Measurements from ENCODE around the gene MAOB.

The MAOB gene

DNA sequence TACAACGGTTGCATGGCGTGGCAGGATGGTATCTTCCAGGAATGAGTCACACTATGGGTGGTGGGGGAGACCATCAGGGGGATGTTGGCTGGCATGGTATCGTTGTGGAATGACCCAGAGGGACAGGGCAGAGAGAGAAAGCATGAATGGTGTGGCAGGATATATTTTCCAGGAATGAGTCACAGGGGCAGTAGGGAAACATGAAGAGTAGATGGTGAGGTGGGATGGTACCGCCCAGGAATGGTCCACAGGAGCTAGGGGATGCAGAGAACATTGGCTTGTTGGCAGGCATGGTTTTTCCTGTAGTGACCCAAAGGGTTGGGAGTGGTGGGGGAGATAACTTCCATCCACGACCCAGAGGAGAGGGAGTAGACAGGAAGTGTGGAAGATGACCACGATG, 163.7 kb downstream of the MAOB start:
- in situ Hi-C loops (cut with HindIII; ENCODE audit: low sequenced_read_pairs): no loop called here

DNA sequence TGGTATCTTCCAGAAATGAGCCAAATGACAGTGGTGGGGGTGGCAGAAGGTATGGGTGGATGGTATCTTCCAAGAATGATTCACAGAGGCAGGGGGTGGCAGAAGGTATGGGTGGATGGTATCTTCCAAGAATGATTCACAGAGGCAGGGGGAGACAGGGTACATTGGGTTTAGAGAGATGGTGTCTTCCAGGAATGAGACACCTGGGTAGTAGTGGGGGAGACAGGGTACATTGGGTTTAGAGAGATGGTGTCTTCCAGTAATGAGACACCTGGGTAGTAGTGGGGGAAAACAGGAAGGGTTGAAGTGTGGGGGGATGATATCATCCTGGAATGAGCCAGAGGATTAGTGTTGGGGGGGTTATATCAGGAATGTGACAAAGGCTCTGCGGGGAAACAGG, 164.2 kb downstream of the MAOB start:
- in situ Hi-C loops (cut with HindIII; ENCODE audit: low sequenced_read_pairs): no loop called here

DNA sequence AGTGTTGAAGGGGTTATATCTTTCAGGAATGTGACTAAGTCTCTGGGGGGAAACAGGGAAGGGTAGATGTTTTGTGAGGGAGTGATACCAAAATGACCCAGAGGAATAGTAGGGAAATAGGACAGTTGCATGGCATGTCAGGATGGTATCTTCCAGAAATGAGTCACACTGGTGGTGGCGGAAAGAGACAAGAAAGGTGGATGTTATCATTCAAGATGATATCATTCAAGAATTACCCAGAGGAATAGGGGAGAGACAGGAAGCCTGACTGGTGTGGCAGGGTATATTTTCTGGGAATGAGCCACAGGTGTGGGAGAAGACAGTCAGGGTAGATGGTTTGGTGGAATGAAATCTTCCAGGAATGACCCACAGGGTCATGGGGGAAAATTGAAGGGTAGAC, 165.1 kb downstream of the MAOB start:
- in situ Hi-C loops (cut with HindIII; ENCODE audit: low sequenced_read_pairs): no loop called here

DNA sequence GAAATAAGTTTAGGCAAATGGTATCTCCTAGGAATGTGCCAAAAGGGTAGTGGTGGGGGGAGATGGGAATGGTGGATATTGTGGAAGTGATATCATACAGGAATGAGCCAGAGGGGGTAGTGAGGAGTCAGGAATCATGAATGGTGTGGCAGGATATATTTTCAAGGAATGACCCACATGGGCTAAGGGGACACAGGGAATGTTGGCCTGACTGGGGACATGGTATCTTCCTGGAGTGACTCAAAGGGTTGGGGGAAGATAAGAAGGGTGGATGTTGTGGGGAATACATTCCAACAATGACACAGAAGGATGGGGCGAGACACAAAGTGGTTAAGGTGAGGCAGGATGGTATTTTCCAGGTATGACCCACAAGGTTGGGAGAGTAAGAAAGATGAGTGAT, 165.6 kb downstream of the MAOB start:
- in situ Hi-C loops (cut with HindIII; ENCODE audit: low sequenced_read_pairs): no loop called here
